HepG2 (cell line): ENCODE measurements around the gene GLT1D1. TPM values are rescaled to one million over a fixed set of nuclear protein-coding genes. Genes with fewer than 3 reads are reported as not detected.

Experiments used
- ATAC-seq: fragments of 200-7000 bp; cut with Tn5 transposase; 3 replicates; pipeline ENCODE4 v1.9.1; 2020; ENCODE audit warnings: mild to moderate bottlenecking, moderate library complexity
- BruUV-seq: library from RNA; stranded (reverse); fragments of 400-500 nt; replicated peaks from 2 replicates; lab custom pipeline; 2021; lab: Mats Ljungman, UMichigan
- CTCF ChIA-PET: fragments of 300-600 bp; formaldehyde crosslinking; extraction: SDS; loops from one replicate; lab custom pipeline; 2021; ENCODE audit warnings: low total read pairs, inconsistent platforms, low intra/inter-chr PET ratio; lab: Yijun Ruan, JAX
- POLR2A ChIA-PET: fragments of 350-600 bp; sonication (Branson Sonifier 250); formaldehyde crosslinking; loops from one replicate; lab custom pipeline; 2020; ENCODE audit warnings: antibody characterized with exemption, inconsistent platforms; lab: Yijun Ruan, JAX
- DNase-seq: peaks from one replicate; pipeline ENCODE4 v3.0.0-alpha.2; 2015; ENCODE audit warnings: low spot score
- FAIRE-seq: peaks from 3 replicates; lab custom pipeline; 2011; peaks lifted over from hg19 to GRCh38; lab: Jason Lieb, UNC
- H2AFZ ChIP-seq: one replicate; pipeline ENCODE4 v1.6.1; 2011; ENCODE audit warnings: low read length, inconsistent platforms
- H3K27ac ChIP-seq: fragments of 300-600 bp; 3 replicates; pipeline ENCODE4 v1.8.0; 2011; ENCODE audit warnings: mixed run types, mild to moderate bottlenecking, mixed read lengths, low read length, inconsistent platforms; ENCODE audit not compliant: insufficient read depth; ENCODE audit errors: extremely low read length
- H3K27me3 ChIP-seq, 2 experiments: fragments of 200-600 bp in 1 of 2; 2 replicates in 1 of 2; 3 replicates in 1 of 2; pipeline versions ENCODE4 v1.6.0 to v1.8.0; 2011; ENCODE audit warnings: low read length in 2 of 2, mild to moderate bottlenecking in 2 of 2, moderate library complexity in 2 of 2, inconsistent platforms in 1 of 2; ENCODE audit not compliant: insufficient read depth in 2 of 2, control insufficient read depth in 1 of 2
- H3K36me3 ChIP-seq, 2 experiments: fragments of 200-600 bp in 1 of 2; replicated peaks in 1 of 2; 2 replicates in 1 of 2; 3 replicates in 1 of 2; pipeline versions ENCODE4 v1.5.1 to v1.8.0; 2011; ENCODE audit warnings: low read length in 2 of 2, inconsistent platforms in 1 of 2; ENCODE audit not compliant: insufficient read depth in 2 of 2, control insufficient read depth in 1 of 2
- H3K4me1 ChIP-seq: 2 replicates; pipeline ENCODE4 v1.5.1; 2012; ENCODE audit warnings: low read length, inconsistent platforms; ENCODE audit not compliant: insufficient read depth
- H3K4me2 ChIP-seq: 2 replicates; pipeline ENCODE4 v1.6.0; 2011; ENCODE audit warnings: low read depth, low read length, inconsistent platforms
- H3K4me3 ChIP-seq, 3 experiments: fragments of 200-600 bp in 1 of 3; sonication (generic), shearing (Covaris generic) in 1 of 3; replicated peaks in 1 of 3; 2 replicates each; pipeline ENCODE4 v1.5.1; 2011 to 2016; ENCODE audit warnings: low read length in 3 of 3, inconsistent platforms in 2 of 3, low read depth in 2 of 3, mild to moderate bottlenecking in 2 of 3, control low read depth in 1 of 3, mixed read lengths in 1 of 3; ENCODE audit not compliant: insufficient read depth in 1 of 3
- H3K79me2 ChIP-seq: one replicate; pipeline ENCODE4 v1.6.1; 2011; ENCODE audit warnings: low read length, inconsistent platforms; ENCODE audit not compliant: insufficient read depth
- H3K9ac ChIP-seq: 2 replicates; pipeline ENCODE4 v1.6.0; 2011; ENCODE audit warnings: mild to moderate bottlenecking, low read depth, low read length, inconsistent platforms; ENCODE audit not compliant: insufficient read depth
- H3K9me3 ChIP-seq: 2 replicates; pipeline ENCODE4 v1.5.1; 2012; ENCODE audit warnings: mild to moderate bottlenecking, low read length
- H4K20me1 ChIP-seq: 2 replicates; pipeline ENCODE4 v1.6.0; 2011; ENCODE audit warnings: inconsistent platforms, mild to moderate bottlenecking, low read length, moderate library complexity; ENCODE audit not compliant: insufficient read depth
- MTF2 ChIP-seq: sonication (generic); formaldehyde crosslinking; IDR thresholded peaks from 2 replicates; pipeline ENCODE4 v1.5.0; 2020; ENCODE audit warnings: missing genetic modification reagents, borderline replicate concordance
- TRIM22 ChIP-seq: fragments of 450-650 bp; IDR thresholded peaks from 2 replicates; pipeline ENCODE4 v1.6.1; 2017
- ZFP41 ChIP-seq: sonication (generic); formaldehyde crosslinking; IDR thresholded peaks from 2 replicates; pipeline ENCODE4 v1.4.0; 2020; ENCODE audit warnings: mild to moderate bottlenecking, missing genetic modification reagents, borderline replicate concordance
- ZIK1 ChIP-seq: sonication (generic); formaldehyde crosslinking; IDR thresholded peaks from 2 replicates; pipeline ENCODE4 v1.5.0; 2020; ENCODE audit warnings: mild to moderate bottlenecking, low read depth, missing genetic modification reagents, borderline replicate concordance
- WGBS: methylation state at CpG from one replicate; pipeline ENCODE4 v1.1.6; 2017; ENCODE audit warnings: low lambda C conversion rate; 5-methylcytosine and 5-hydroxymethylcytosine counted together
- in situ Hi-C: cut with HindIII; loops from 2 replicates; pipeline ENCODE4 v1.10.0; 2017; ENCODE audit warnings: low pct_unique_long_range_greater_than_20kb; ENCODE audit not compliant: extremely low pct_ligation_motif_present
- intact Hi-C: fragments of 100-400 bp; cut with micrococcal nuclease; formaldehyde crosslinking; loops from one replicate; pipeline ENCODE4 v1.10.0; 2022; ENCODE audit not compliant: unreplicated experiment
- polyA plus RNA-seq, 8 experiments: library from polyadenylated mRNA; depleted of rRNA in 3 of 8; stranded (reverse) in 7 of 8; unstranded in 1 of 8; fragments of >200 nt; fragmentation: Illumina TruSeq in 4 of 8; extraction: Trizol in 4 of 8; gene quantifications; 2 replicates each; pipeline versions ENCODE4 v1.2.1 to v1.2.3, GENCODE V29; 2011 to 2016; ENCODE audit warnings: low read depth in 4 of 8, missing spikeins in 1 of 8, mixed read lengths in 1 of 8; ENCODE audit not compliant: insufficient read depth in 1 of 8
- total RNA-seq, 5 experiments: library from RNA; depleted of rRNA; stranded (reverse); fragments of >200 nt; fragmentation: Illumina TruSeq; extraction: Trizol; gene quantifications; 2 replicates each; pipeline ENCODE4 v1.2.3, GENCODE V29; 2016; ENCODE audit warnings: low read depth in 1 of 5
- TF ChIP-seq, protein P1 (sequence below): sonication (generic); formaldehyde crosslinking; IDR thresholded peaks from 2 replicates; pipeline ENCODE4 v1.4.0; 2020; ENCODE audit warnings: missing genetic modification reagents, borderline replicate concordance

GLT1D1 gene
- total and polyA plus RNA-seq, 2 of the 13 experiments (the other 11 are each of a cell fraction or from before 2014, with no cell fraction given) = 0.09 to 0.17 TPM

DNA sequence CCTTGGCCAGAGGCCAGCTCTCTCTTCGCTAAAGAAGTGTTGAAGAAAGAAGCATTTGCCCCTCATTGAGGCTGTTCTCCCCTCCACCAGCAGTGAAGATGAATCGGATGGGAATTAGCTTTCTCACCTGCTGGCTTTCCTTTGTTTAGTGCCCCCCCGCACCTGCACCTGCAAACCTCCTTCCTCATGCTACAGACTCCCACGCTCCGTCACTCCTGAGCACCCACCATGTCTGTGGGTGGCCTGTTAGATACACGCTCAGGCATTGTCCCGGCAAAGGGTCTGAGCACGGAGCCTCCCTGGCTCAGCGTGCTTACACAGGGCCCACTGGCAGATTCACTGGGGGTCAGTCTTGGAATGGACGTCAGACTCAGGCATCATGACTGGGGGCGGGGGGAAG lies 121.6 kb downstream of the GLT1D1 start:
- in situ Hi-C loops = loop anchor here (5.0 to 10.0 kb wide), 2 partner anchors 937 to 1040 kb away; no protein-coding TSS in a partner anchor
- intact Hi-C loops = no loop called here
- Histone ChIP-seq H3K27me3 (0 out of 5 replicates have a peak, but pooled peaks cover 0 to 7% of the 10 kb centered on the region in 2 experiments), H3K79me2 (no peaks in the 10 kb centered on the region), H3K9ac (no peak overlapping the region), H3K4me3 (no peak overlapping the region), H2AFZ (no peak overlapping the region), H3K36me3 (no peaks in the 10 kb centered on the region), H3K9me3 (no peaks in the 10 kb centered on the region), H3K4me2 (no peak overlapping the region), H4K20me1 (no peaks in the 10 kb centered on the region), H3K4me1 (peaks cover 13% of the 10 kb centered on the region; the same call in 1 of the 2 replicates), H3K27ac (no peak overlapping the region)
- ATAC-seq (no peak), FAIRE-seq (no peak), DNase-seq (no peak)
- CTCF ChIA-PET = no interaction called here
- TF ChIP-seq TRIM22 = no peak
- TF ChIP-seq, protein P1, sequence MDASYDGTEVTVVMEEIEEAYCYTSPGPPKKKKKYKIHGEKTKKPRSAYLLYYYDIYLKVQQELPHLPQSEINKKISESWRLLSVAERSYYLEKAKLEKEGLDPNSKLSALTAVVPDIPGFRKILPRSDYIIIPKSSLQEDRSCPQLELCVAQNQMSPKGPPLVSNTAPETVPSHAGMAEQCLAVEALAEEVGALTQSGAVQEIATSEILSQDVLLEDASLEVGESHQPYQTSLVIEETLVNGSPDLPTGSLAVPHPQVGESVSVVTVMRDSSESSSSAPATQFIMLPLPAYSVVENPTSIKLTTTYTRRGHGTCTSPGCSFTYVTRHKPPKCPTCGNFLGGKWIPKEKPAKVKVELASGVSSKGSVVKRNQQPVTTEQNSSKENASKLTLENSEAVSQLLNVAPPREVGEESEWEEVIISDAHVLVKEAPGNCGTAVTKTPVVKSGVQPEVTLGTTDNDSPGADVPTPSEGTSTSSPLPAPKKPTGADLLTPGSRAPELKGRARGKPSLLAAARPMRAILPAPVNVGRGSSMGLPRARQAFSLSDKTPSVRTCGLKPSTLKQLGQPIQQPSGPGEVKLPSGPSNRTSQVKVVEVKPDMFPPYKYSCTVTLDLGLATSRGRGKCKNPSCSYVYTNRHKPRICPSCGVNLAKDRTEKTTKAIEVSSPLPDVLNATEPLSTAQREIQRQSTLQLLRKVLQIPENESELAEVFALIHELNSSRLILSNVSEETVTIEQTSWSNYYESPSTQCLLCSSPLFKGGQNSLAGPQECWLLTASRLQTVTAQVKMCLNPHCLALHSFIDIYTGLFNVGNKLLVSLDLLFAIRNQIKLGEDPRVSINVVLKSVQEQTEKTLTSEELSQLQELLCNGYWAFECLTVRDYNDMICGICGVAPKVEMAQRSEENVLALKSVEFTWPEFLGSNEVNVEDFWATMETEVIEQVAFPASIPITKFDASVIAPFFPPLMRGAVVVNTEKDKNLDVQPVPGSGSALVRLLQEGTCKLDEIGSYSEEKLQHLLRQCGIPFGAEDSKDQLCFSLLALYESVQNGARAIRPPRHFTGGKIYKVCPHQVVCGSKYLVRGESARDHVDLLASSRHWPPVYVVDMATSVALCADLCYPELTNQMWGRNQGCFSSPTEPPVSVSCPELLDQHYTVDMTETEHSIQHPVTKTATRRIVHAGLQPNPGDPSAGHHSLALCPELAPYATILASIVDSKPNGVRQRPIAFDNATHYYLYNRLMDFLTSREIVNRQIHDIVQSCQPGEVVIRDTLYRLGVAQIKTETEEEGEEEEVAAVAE (CRISPR knock-in tag) = no peak
- TF ChIP-seq MTF2 = no peak
- no peak for TF ChIP-seq ZFP41 (CRISPR knock-in tag)
- no peak for TF ChIP-seq ZIK1
- no TSS peak for BruUV-seq
- POLR2A ChIA-PET = no interaction called here
- WGBS = 50% methylated on average over 9 of the region's 11 CpGs
